NCI-H748 (cell line): ENCODE measurements around the gene FUT1.

Source experiments
- DNase-seq: peaks from one replicate; lab custom pipeline; 2025; ENCODE audit not compliant: unreplicated experiment; lab: John Stamatoyannopoulos, UW

Gene FUT1

GRCh38 chr19:48741129-48741999 is 11.1 kb downstream of the FUT1 start:
- peak; percentile 49 for DNase-seq

- no peak for DNase-seq
Measured at GRCh38 chr19:48740164-48740972, 12.1 kb downstream of the FUT1 start, which contains the start of gene RASIP1. Gene RASIP1 (minus strand): TSS chr19:48740610. CDS start chr19:48740282, 328 bp downstream.

- DNase-seq, result peak; percentile 68
Measured at GRCh38 chr19:48739404-48740163, 12.9 kb downstream of the FUT1 start.

- DNase-seq, result peak; percentile 97
Measured at GRCh38 chr19:48738557-48739403, 13.7 kb downstream of the FUT1 start.

- peak; percentile 58 for DNase-seq
Measured at GRCh38 chr19:48737360-48737998, 15.0 kb downstream of the FUT1 start.

GRCh38 chr19:48735031-48735615 is 17.3 kb downstream of the FUT1 start:
- peak; percentile 90 for DNase-seq

- no peak for DNase-seq
Measured at GRCh38 chr19:48734625-48735024, 17.8 kb downstream of the FUT1 start.

- no peak for DNase-seq
Measured at GRCh38 chr19:48731452-48731851, 21.0 kb downstream of the FUT1 start.

GRCh38 chr19:48728911-48729664 is 23.4 kb downstream of the FUT1 start:
- DNase-seq, result no peak

GRCh38 chr19:48726556-48726955 is 25.9 kb downstream of the FUT1 start:
- DNase-seq, result no peak

GRCh38 chr19:48724796-48725753 is 27.4 kb downstream of the FUT1 start:
- peak; percentile 61 for DNase-seq

GRCh38 chr19:48722196-48722708 is 30.2 kb downstream of the FUT1 start:
- no peak for DNase-seq

GRCh38 chr19:48720613-48721296 is 31.7 kb downstream of the FUT1 start:
- peak; percentile 100 for DNase-seq

- DNase-seq, result no peak
Measured at GRCh38 chr19:48720251-48720612, 32.2 kb downstream of the FUT1 start.

GRCh38 chr19:48719263-48720171 is 32.9 kb downstream of the FUT1 start, which contains the start of gene MAMSTR:
Gene MAMSTR (minus strand): TSS chr19:48719725. CDS start chr19:48719031, 694 bp downstream.
- no peak for DNase-seq
